HG03095 (cell line): Measurements from ENCODE around the gene ENKD1.

Source experiments
- ATAC-seq: cut with Tn5 transposase; IDR thresholded peaks from one replicate; pipeline ENCODE4 v1.9.1; 2021; ENCODE audit warnings: moderate library complexity; ENCODE audit not compliant: unreplicated experiment

ENKD1 gene

DNA sequence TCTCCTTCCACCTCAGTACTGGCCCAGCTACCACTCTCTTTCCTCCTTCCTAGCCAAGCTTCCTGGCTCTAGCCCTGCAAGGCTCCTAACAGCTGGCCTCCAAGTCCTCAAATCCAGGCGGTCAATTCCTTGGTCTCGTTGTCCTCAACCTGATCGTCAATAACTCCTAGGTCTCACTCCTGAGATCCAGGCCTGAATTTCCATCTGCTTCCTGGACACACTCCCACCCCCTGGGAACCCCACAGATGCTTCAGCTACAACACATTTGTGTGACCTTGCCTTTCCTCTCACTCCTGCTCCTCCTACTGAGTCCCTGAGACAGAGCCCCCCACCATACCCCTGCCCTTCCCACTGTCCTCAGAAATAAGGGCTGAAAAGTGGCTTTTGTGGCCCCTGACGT, 2.3 kb downstream of the ENKD1 start:
- no peak for ATAC-seq

GRCh38 chr16:67663877-67664222, 2.7 kb downstream of the ENKD1 start:
- ATAC-seq, result no peak

DNA sequence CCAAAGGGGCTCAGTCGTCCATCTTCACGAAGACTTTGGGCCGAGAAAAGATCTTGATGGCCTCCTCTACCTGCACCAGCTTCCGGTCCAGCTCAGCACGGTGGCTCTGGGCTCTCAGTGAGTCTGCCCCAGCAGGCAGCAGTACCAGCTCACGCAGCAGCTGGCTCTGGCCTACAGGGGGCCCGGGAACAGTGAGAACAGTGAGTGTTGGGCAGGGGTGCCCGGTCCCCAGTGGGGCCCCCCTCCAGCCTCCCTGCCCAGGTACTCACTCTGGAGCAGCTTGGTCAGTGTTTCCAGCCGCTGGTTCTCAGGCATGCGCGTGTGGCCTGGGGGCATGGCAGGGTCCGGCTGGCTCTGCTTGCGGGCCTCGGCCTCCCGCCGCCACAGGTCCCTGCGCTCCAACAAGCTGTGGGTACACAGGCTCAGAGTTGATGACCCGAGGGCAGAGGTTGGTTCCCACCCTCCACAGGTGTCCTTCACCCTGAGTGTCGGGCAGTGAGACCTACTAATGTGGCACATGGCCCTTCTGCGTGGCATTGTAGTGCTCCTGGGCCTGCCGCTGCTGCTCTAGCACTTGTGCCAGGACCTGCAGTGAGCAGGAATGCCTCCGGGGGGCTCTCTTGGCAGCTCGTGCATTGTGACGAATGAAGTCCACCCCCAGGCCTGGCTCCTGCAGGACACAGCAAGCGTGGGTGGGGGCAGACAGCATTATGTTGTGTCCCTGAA, 3.2 kb downstream of the ENKD1 start:
- ATAC-seq, result no peak

- ATAC-seq, result no peak
Observed at GRCh38 chr16:67662653-67663010, 3.9 kb downstream of the ENKD1 start.

GRCh38 chr16:67661886-67662652, 4.5 kb downstream of the ENKD1 start:
- ATAC-seq, result no peak

DNA sequence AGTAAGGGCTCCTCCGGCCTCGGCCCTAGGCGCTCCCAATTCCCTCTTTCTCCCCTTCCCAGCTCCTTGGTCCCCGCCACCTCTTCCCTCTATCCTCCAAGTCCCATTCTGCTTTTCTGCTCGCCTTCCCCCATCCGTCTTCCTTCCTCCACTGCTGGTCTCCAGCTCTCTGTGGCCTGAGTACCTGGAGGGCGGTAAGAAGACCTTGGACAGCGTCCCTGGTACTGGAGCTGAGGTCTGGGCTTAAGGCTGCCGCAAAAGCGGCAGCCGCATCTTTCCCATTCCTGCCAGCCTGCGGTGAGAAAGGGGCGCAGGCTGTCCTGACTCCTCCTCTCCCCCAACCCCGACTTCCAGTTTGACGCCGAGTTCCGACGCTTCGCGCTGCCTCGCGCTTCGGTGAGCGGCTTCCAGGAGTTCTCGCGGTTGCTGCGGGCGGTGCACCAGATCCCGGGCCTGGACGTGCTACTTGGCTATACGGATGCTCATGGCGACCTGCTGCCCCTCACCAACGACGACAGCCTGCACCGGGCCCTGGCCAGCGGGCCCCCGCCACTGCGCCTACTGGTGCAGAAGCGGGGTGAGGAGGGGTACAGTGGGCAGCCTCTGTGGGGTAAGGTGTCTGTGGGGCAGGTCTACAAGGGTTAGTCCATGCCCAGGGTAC, 5.3 kb downstream of the ENKD1 start:
- ATAC-seq, result no peak

- peak; percentile 75 for ATAC-seq
Observed at GRCh38 chr16:67660564-67661028, 6.0 kb downstream of the ENKD1 start, which contains the start of gene PARD6A. Gene PARD6A, plus strand, starts transcription at chr16:67660960. Its CDS starts 79 bp downstream, at chr16:67661039.

- ATAC-seq, result peak; percentile 50
Observed at GRCh38 chr16:67659675-67660563, 6.6 kb downstream of the ENKD1 start, which contains the start of gene ACD. Gene ACD, minus strand, starts transcription at chr16:67660260. Its CDS starts 40 bp downstream, at chr16:67660220.

GRCh38 chr16:67658849-67659674, 7.5 kb downstream of the ENKD1 start:
- no peak for ATAC-seq

DNA sequence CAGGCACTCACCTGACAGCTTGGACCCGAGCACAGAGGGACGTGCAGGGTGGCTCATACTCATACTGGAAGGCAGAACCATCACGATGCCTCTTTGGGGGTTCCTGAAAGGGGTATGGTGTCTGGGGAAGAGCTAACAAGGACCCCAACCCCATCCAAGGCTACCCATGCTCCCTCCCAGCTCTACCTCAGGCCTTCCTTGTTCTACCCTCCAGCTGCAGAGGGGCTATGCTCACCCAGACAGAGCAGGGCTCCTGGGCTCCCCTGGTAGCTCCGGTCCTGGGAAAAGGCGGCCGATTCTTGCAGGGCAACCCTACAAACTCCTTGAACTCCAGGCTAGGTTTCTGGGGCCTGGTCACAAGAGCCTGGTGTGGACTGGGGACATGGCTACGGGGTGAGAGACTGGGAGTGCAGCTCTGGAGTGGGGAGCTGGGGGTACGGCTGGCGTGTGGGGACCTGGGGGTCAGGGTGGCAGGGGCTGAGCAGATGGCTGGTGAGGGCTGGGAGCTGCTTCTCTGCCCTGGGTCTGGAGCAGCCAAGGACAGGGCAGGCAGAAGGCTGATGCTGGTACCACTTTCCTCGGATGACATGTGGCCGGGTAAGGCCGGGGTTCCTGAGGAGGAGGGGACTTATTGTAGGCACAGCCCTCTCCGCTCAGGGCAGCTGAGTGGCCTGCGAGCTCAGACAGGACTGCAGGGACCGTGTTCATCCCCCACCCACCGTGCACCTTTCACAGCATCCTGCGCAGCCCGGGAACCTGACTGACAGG, 8.6 kb downstream of the ENKD1 start:
- no peak for ATAC-seq

DNA sequence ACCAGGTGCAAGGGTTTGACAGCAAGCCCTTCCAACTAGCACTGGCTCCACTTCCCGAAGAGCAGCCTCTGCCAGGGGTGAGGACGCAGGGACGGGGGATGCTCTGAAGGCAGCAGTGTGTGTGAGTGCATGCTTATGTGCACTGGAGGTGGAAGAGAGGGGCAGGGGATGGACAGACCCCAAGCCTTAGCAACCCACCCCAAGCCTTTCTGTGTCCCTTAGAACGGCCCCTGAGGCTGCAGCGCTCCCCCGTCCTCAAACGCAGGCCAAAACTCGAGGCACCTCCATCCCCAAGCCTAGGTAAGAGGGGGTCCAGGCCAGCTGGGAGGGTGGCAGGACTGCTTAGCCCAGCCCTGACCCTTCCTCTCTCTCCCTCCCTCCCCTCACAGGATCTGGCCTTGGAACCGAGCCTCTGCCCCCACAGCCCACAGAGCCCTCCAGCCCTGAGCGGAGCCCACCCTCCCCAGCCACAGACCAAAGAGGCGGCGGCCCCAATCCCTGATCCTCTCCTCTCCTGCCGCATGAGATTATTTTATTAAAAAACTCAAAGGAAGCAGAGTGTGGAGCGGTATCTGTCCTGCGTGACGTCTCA, 9.4 kb downstream of the ENKD1 start:
- ATAC-seq, result no peak

DNA sequence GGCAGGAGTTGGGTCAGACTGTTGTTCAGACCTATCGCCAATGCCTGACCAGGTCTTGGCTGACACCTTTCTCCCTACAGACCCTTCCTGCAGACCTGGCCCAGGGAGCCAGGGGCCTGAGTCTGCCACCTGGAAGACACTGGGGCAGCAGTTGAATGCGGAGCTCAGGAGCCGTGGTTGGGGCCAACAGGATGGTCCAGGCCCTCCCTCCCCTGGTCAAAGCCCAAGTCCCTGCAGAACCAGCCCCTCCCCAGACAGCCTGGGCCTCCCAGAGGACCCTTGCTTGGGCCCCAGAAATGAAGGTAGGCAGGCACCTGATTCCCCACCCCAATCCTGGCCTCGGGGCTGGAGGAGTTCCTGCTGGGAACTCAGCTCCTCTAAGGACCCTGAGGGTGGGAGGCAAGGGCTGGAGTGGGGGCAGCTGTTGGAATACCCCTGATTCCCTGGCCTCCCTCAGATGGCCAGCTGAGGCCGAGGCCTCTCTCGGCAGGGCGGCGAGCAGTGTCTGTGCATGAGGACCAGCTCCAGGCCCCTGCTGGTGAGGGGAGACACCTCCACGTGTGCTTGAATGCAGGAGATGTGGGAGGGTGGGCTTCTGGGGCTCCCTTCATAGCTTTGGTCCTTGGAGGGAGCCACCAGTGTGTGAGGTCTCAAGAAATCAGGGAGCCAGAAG, 10.1 kb downstream of the ENKD1 start:
- ATAC-seq, result no peak

DNA sequence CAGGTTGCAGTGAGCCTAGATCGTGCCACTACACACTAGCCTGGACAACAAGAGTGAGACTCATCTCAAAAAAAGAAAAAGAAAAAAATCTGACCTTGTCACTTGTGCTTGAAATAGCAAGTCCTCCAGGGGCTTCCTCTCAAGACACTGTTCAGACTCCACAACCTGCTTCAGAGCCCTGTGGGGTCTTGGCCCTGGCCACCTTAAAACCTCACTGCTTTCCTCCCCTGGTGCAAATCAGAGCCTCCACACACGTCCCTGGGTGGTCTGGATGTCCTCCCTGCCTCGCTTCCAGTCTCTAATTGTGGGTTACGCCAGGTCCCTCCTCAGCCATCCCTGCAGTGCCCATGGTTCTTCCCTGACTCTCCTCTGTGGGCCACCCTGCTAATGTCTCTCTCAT, 11.2 kb downstream of the ENKD1 start:
- ATAC-seq, result no peak

DNA sequence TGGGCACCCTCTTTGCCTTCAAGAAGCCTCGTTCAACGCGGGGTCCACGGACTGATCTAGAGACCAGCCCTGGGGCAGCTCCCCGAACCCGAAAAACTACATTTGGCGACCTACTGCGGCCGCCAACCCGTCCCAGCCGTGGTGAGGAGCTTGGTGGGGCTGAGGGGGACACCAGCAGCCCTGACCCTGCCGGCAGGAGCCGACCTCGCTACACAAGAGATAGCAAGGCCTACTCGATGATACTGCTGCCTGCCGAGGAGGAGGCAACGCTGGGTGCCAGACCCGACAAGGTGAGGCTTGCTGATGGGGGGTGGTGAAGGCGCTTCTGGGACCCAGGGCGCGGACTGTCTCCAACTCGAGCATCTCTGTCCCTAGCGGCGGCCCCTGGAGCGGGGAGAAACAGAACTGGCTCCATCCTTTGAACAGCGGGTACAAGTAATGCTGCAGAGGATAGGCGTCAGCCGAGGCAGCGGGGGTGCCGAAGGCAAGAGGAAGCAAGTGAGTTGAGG, 12.1 kb downstream of the ENKD1 start:
- ATAC-seq, result no peak

DNA sequence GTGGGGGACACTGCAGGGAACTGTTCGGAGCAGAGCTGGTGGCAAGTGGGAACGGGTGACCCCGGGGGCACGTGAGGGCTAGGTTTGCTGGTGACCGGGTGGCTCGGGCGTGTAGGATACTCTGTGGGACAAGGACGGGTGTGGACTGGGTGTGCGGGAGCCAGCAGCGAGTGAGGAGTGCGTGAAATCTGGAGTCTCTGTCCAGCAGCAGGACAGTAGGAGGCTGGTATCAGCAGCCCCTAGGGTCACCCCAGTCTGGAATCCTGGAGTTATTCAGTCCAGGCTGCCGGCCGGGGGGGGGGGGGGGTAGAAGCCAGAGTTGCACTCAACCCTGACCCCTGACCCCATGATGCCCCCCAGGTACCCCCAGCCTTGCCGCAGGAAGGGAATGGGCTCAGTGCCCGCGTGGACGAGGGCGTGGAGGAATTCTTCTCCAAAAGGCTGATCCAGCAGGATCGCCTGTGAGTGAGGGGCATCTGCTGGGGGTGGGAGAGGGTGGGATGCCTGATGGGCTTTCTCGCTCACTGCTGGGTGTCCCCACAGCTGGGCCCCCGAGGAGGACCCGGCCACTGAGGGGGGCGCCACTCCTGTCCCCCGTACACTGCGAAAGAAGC, 12.7 kb downstream of the ENKD1 start:
- ATAC-seq, result no peak

DNA sequence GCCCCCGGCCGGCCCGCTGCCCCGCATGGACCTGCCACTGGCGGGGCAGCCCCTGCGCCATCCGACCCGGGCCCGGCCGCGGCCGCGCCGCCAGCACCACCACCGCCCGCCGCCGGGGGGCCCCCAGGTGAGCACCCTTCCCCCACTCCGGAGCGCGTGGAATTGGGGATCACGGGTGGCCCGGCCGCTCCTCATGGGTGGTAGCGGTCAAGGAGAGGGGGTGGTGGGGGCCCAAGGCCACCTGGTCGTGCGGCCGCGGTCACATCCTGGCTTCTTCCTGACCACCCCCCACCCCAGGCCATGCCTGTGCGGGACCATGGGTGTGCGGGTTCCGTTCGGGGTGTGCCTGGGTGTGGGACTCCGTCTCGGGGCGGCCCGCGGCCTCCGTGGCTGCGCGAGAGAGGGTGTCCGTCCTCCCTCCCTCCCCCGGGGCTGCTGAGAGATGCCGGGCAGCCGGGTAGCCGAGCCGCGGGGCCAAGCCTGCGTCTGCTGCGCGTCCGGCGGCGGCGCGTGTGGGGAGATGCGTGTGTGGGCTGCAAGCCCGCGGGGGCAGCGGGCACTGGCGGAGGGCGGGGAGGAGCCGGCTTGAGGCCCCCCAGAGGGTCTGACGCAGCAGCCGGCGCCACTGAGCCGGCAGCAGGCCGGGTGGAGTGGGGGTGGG, 13.3 kb downstream of the ENKD1 start:
- ATAC-seq, result no peak

GRCh38 chr16:67652578-67653127, 13.9 kb downstream of the ENKD1 start:
- ATAC-seq, result no peak
